HepG2 (cell line): Measurements from ENCODE around the gene RBBP8NL. TPM values are rescaled to one million over a fixed set of nuclear protein-coding genes. Genes with fewer than 3 reads are reported as not detected.

Experiments
- CREM ChIP-seq, 2 experiments: sonication (generic) in 1 of 2; formaldehyde crosslinking in 1 of 2; IDR thresholded peaks; 2 replicates each; pipeline versions ENCODE4 v1.4.0 to v1.6.1; 2016 to 2020; ENCODE audit warnings: antibody characterized with exemption in 1 of 2, mild to moderate bottlenecking in 1 of 2, missing genetic modification reagents in 1 of 2
- FOXA3 ChIP-seq: IDR thresholded peaks from 2 replicates; pipeline ENCODE4 v1.6.1; 2016; ENCODE audit warnings: missing genetic modification reagents, missing compliant biosample characterization
- HIVEP1 ChIP-seq: sonication (generic); formaldehyde crosslinking; IDR thresholded peaks from 2 replicates; pipeline ENCODE4 v1.4.0; 2020; ENCODE audit warnings: mild to moderate bottlenecking, missing genetic modification reagents
- KLF16 ChIP-seq, 2 experiments: sonication (generic) in 1 of 2; formaldehyde crosslinking in 1 of 2; IDR thresholded peaks; 2 replicates each; pipeline versions ENCODE4 v1.6.1 to v1.8.0; 2016 to 2023; ENCODE audit warnings: missing genetic modification reagents in 2 of 2, missing compliant biosample characterization in 1 of 2
- MTERF4 ChIP-seq: sonication (generic); formaldehyde crosslinking; IDR thresholded peaks from 2 replicates; pipeline ENCODE4 v1.8.0; 2023; ENCODE audit warnings: mild to moderate bottlenecking, missing genetic modification reagents
- NR3C1 ChIP-seq: sonication (generic); formaldehyde crosslinking; IDR thresholded peaks from 2 replicates; pipeline ENCODE4 v1.4.0; 2020; ENCODE audit warnings: missing genetic modification reagents
- PCBP1 ChIP-seq: fragments of 200-400 bp; formaldehyde crosslinking; IDR thresholded peaks from 2 replicates; pipeline ENCODE4 v1.6.1; 2017; ENCODE audit warnings: mild to moderate bottlenecking, low read depth, low read length, borderline replicate concordance
- POLR2AphosphoS2 ChIP-seq: IDR thresholded peaks from 2 replicates; pipeline ENCODE4 v1.6.1; 2011; ENCODE audit warnings: low read depth, low read length, improper control_type of control experiment
- RORA ChIP-seq: sonication (generic); formaldehyde crosslinking; IDR thresholded peaks from 2 replicates; pipeline ENCODE4 v1.5.0; 2020; ENCODE audit warnings: mild to moderate bottlenecking, missing genetic modification reagents, moderate library complexity
- TOPORS ChIP-seq: sonication (generic); formaldehyde crosslinking; IDR thresholded peaks from 2 replicates; pipeline ENCODE4 v1.8.0; 2023; ENCODE audit warnings: mild to moderate bottlenecking, missing genetic modification reagents
- ZBTB8A ChIP-seq: sonication (generic); formaldehyde crosslinking; IDR thresholded peaks from 2 replicates; pipeline ENCODE4 v1.4.0; 2020; ENCODE audit warnings: mild to moderate bottlenecking, low read depth, missing genetic modification reagents, borderline replicate concordance
- ZFP36L1 ChIP-seq: sonication (generic); formaldehyde crosslinking; IDR thresholded peaks from 2 replicates; pipeline ENCODE4 v1.8.0; 2022; ENCODE audit warnings: mild to moderate bottlenecking, missing genetic modification reagents, moderate library complexity
- ZNF121 ChIP-seq: sonication (generic); formaldehyde crosslinking; IDR thresholded peaks from 2 replicates; pipeline ENCODE4 v1.5.0; 2020; ENCODE audit warnings: mild to moderate bottlenecking, missing genetic modification reagents
- ZNF18 ChIP-seq: sonication (generic); formaldehyde crosslinking; IDR thresholded peaks from 2 replicates; pipeline ENCODE4 v1.8.0; 2022; ENCODE audit warnings: mild to moderate bottlenecking, missing genetic modification reagents; ENCODE audit not compliant: insufficient replicate concordance
- ZNF180 ChIP-seq: sonication (generic); formaldehyde crosslinking; IDR thresholded peaks from 2 replicates; pipeline ENCODE4 v1.4.0; 2020; ENCODE audit warnings: low read depth, missing genetic modification reagents, borderline replicate concordance
- ZNF343 ChIP-seq: sonication (generic); formaldehyde crosslinking; IDR thresholded peaks from 2 replicates; pipeline ENCODE4 v1.4.0; 2020; ENCODE audit warnings: mild to moderate bottlenecking, missing genetic modification reagents
- ZNF432 ChIP-seq: sonication (generic); formaldehyde crosslinking; IDR thresholded peaks from 2 replicates; pipeline ENCODE4 v1.5.0; 2020; ENCODE audit warnings: missing genetic modification reagents, mild to moderate bottlenecking, borderline replicate concordance
- ZNF720 ChIP-seq: sonication (generic); formaldehyde crosslinking; IDR thresholded peaks from 2 replicates; pipeline ENCODE4 v1.4.0; 2020; ENCODE audit warnings: missing genetic modification reagents
- ZSCAN29 ChIP-seq: sonication (generic); formaldehyde crosslinking; conservative IDR thresholded peaks from 2 replicates; pipeline ENCODE4 v1.4.0; 2020; ENCODE audit warnings: mild to moderate bottlenecking, missing genetic modification reagents
- polyA plus RNA-seq, 8 experiments: library from polyadenylated mRNA; depleted of rRNA in 3 of 8; stranded (reverse) in 7 of 8; unstranded in 1 of 8; fragments of >200 nt; fragmentation: Illumina TruSeq in 4 of 8; extraction: Trizol in 4 of 8; gene quantifications; 2 replicates each; pipeline versions ENCODE4 v1.2.1 to v1.2.3, GENCODE V29; 2011 to 2016; ENCODE audit warnings: low read depth in 4 of 8, missing spikeins in 1 of 8, mixed read lengths in 1 of 8; ENCODE audit not compliant: insufficient read depth in 1 of 8
- total RNA-seq, 5 experiments: library from RNA; depleted of rRNA; stranded (reverse); fragments of >200 nt; fragmentation: Illumina TruSeq; extraction: Trizol; gene quantifications; 2 replicates each; pipeline ENCODE4 v1.2.3, GENCODE V29; 2016; ENCODE audit warnings: low read depth in 1 of 5
- TF ChIP-seq, protein P1 (sequence below): sonication (generic); formaldehyde crosslinking; IDR thresholded peaks from 2 replicates; pipeline ENCODE4 v1.5.1; 2020; ENCODE audit warnings: missing genetic modification reagents, mild to moderate bottlenecking, borderline replicate concordance
- TF ChIP-seq, protein P2 (sequence below): sonication (generic); formaldehyde crosslinking; IDR thresholded peaks from 2 replicates; pipeline ENCODE4 v1.4.0; 2020; ENCODE audit warnings: low read depth, missing genetic modification reagents

Gene RBBP8NL
- total and polyA plus RNA-seq, 2 of the 13 experiments (the other 11 are each of a cell fraction or from before 2014, with no cell fraction given) = 0.69 to 0.86 TPM

DNA sequence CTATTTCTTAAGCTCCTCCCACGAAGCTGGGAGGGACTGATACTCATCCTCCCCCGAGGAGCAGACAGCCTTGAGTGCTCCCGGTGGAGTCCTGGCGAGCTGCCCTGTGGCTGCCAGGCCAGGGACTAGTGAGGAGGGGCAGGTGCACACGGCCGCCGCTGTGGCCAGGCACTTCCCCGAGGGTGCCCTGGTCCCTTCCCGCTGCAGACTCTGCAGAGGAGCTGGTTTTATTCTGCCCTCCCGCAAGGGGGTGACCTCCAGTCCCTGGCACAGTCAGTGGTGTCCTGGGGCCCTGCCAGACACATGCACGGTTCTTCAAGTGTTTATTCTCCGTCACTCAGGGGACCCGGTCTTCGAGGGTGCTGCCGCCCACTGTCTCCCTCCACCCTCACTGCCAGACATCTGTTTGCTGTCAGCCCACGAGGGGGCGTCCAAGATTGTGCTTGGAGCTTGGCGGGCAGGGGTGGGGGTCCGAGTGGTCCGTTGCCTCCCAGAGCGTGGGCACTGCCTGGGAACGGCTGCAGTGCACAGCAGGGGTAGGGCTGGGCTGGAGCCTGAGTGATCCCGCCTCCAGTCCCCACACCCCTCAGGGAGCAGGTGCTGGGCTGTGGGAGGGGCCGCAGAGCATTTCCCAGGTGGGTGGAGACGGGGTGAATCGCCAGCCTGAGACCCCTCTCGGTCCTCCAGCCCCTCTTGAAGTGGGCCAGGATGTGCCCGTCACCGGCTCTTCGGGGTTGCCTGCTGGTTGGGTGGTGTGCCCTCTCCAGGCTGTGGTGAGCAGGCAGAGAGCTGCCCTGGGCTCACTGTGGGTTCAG lies 17.2 kb downstream of the RBBP8NL start (continued):
- TF ChIP-seq, protein P1, sequence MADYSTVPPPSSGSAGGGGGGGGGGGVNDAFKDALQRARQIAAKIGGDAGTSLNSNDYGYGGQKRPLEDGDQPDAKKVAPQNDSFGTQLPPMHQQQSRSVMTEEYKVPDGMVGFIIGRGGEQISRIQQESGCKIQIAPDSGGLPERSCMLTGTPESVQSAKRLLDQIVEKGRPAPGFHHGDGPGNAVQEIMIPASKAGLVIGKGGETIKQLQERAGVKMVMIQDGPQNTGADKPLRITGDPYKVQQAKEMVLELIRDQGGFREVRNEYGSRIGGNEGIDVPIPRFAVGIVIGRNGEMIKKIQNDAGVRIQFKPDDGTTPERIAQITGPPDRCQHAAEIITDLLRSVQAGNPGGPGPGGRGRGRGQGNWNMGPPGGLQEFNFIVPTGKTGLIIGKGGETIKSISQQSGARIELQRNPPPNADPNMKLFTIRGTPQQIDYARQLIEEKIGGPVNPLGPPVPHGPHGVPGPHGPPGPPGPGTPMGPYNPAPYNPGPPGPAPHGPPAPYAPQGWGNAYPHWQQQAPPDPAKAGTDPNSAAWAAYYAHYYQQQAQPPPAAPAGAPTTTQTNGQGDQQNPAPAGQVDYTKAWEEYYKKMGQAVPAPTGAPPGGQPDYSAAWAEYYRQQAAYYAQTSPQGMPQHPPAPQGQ = no peak
- no peak for TF ChIP-seq RORA (CRISPR knock-in tag)
- no peak for TF ChIP-seq ZNF121 (CRISPR knock-in tag)
- no peak; the same call in 1 of the 2 replicates for TF ChIP-seq MTERF4 (CRISPR knock-in tag)
- TF ChIP-seq TOPORS (CRISPR knock-in tag) = no peak
- no peak for TF ChIP-seq POLR2AphosphoS2
- no peak for TF ChIP-seq KLF16 (CRISPR knock-in tag; IDR thresholded peaks at IDR 0.05)
- TF ChIP-seq NR3C1 (CRISPR knock-in tag) = no peak
- 0 out of 2 replicates have a peak, but pooled peaks have one; percentile 45 for TF ChIP-seq ZNF432
- TF ChIP-seq ZFP36L1 = no peak
- no peak for TF ChIP-seq HIVEP1 (CRISPR knock-in tag)
- peak; percentile 41; the same call in 1 of the 2 replicates for TF ChIP-seq PCBP1
- no peak for TF ChIP-seq ZSCAN29
- TF ChIP-seq ZNF343 = no peak; the same call in 1 of the 2 replicates
- no peak for TF ChIP-seq CREM (IDR thresholded peaks at IDR 0.05)
- no peak; the same call in 1 of the 2 replicates for TF ChIP-seq CREM (CRISPR knock-in tag; IDR thresholded peaks at IDR 0.05)
- no peak for TF ChIP-seq ZNF720 (CRISPR knock-in tag)
- no peak for TF ChIP-seq ZNF180 (CRISPR knock-in tag)
- TF ChIP-seq, protein P2, sequence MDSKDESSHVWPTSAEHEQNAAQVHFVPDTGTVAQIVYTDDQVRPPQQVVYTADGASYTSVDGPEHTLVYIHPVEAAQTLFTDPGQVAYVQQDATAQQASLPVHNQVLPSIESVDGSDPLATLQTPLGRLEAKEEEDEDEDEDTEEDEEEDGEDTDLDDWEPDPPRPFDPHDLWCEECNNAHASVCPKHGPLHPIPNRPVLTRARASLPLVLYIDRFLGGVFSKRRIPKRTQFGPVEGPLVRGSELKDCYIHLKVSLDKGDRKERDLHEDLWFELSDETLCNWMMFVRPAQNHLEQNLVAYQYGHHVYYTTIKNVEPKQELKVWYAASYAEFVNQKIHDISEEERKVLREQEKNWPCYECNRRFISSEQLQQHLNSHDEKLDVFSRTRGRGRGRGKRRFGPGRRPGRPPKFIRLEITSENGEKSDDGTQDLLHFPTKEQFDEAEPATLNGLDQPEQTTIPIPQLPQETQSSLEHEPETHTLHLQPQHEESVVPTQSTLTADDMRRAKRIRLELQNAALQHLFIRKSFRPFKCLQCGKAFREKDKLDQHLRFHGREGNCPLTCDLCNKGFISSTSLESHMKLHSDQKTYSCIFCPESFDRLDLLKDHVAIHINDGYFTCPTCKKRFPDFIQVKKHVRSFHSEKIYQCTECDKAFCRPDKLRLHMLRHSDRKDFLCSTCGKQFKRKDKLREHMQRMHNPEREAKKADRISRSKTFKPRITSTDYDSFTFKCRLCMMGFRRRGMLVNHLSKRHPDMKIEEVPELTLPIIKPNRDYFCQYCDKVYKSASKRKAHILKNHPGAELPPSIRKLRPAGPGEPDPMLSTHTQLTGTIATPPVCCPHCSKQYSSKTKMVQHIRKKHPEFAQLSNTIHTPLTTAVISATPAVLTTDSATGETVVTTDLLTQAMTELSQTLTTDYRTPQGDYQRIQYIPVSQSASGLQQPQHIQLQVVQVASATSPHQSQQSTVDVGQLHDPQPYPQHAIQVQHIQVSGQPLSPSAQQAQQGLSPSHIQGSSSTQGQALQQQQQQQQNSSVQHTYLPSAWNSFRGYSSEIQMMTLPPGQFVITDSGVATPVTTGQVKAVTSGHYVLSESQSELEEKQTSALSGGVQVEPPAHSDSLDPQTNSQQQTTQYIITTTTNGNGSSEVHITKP (CRISPR knock-in tag) = peak; percentile 30; the same call in 1 of the 2 replicates
- TF ChIP-seq ZBTB8A (CRISPR knock-in tag) = no peak
- TF ChIP-seq FOXA3 (CRISPR knock-in tag) = no peak
- TF ChIP-seq ZNF18 = no peak
